NCI-H1105 treated with DMSO at 0.1 percent for 48 hours (cell line): ENCODE data around the gene EIF3L.
"Not testable (repeated sequence)": the region's sequence is repeated elsewhere in the genome, so short reads cannot be mapped to it uniquely, and the experiment has no call there.

ENCODE experiments used
- DNase-seq: peaks from one replicate; lab custom pipeline; 2025; lab: John Stamatoyannopoulos, UW

The EIF3L gene

DNA sequence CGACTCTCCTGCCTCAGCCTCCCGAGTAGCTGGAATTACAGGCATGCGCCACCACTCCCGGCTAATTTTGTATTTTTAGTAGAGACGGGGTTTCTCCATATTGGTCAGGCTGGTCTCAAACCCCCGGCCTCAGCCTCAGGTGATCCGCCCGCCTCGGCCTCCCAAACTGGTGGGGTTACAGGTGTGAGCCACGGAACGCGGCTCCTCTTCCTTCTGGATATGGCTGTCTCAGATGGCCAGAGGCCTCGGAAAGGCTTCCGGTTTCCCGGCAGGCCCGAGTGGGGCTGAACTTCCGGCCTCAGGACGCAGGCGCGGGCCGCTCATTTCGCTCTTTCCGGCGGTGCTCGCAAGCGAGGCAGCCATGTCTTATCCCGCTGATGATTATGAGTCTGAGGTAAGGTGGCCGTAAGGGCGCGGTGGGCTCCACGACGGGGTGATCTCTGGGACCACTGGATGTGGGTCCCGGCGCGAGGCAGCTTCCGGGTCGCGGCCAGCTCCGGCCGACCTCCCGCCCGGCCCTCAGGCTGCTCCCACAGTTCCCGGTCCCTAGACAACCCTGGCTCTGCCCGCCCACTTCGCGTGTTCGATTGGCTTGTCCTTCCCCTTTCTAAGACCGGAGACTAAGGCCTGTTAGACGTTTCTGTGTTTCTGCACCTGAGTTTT is at the start of gene EIF3L:
EIF3L (plus strand) TSS at position 331 of the 663 bp plus-strand sequence; CDS start at position 362, 31 bp downstream.
- peak; percentile 80 for DNase-seq

DNA sequence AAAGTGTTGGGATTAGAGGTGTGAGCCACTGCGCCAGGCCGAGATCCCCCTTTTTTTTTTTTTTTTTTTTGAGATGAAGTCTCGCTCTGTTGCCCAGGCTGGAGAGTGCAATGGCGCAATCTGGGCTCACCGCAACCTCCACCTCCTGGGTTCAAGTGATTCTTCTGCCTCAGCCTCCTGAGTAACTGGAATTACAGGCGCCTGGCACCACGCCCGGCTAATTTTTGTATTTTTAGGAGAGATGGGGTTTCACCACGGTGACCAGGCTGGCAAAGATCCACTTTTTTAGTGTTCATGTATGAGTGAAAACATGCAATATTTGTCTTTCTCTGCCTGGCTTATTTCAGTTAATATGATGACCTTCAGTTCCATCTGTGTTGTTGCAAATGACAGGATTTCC is 49.2 kb upstream of the EIF3L start:
- DNase-seq: not testable (repeated sequence)

DNA sequence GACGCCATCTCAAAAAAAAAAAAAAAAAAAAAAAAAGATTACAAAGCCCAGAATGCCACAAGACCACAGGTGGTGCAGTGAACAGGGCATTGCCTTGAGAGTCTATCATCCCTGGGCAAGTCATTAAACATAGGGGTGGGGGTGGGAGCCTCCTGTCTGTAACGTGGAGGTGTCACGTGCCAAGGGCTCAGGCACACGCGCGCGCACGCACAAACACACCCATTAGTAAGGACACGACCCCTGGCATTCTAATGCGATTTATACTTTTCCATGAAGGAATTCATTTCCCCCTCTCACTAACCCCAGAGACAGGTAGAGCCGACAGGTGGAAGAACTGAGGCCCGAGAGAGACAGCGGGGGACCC is 47.3 kb upstream of the EIF3L start:
- no peak for DNase-seq

DNA sequence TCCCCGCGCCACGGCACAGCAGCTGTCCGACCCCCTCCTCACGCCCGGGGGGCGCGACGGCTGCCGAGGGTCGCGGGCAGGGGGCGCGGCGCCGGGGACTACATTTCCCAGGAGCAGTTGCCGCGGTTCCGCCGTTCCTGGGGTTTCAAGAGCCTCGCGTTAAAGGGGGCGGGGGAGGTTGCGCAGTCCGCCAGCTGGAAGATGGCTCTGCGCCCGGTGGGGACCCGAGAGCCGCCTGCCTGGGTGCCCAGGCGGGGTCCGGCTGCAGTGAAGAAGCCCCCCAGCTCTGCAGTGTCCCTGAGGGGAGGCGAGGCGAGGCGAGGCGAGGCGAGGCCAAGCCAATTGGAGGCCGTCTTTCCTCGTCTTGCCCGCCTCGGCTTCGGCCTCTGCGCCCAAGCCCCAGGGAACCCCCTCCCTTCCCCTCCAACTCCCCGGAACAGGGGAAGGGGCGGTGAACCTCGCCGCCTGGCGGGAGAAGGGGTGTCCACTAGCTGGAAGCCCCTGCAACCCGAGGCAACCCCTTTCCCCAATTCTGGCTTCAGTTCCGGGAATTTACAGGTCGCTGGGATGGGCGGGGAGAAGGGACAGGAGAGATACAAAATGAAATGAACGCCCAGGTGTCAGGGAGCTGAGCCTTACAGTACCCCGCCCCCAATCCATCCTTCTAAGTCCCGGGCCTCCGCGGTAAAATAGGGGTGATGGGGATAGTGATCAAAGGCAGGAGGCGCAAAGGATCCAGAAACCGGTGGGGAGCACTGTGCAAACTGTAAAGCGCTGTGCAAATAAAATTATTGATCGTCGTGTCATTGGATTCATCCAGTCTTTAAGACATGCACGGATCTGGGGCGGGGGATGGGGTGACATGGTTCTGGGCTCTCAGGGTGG is 46.7 kb upstream of the EIF3L start:
- peak; percentile 47 for DNase-seq

DNA sequence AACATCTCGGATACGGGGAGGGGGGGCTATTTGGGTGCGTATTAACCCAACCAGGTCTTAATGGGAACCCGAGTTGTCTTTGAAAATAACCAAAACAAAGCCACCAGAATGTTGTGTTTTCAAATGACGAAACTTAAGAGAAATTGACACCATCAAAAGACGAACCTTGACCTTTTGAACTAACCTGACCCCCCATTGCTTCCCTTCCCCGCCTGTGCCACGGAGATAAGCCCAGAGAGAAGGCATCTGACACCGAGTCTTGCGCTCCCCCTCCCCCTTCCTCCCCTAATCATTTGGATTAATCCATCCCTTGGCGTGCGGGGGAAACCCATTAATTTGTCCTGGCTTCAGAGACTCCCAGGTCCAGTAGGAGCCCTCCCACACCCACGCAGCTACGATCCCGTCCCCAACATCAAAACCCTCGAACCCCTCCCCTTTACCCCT is 46.0 kb upstream of the EIF3L start:
- DNase-seq: no peak

DNA sequence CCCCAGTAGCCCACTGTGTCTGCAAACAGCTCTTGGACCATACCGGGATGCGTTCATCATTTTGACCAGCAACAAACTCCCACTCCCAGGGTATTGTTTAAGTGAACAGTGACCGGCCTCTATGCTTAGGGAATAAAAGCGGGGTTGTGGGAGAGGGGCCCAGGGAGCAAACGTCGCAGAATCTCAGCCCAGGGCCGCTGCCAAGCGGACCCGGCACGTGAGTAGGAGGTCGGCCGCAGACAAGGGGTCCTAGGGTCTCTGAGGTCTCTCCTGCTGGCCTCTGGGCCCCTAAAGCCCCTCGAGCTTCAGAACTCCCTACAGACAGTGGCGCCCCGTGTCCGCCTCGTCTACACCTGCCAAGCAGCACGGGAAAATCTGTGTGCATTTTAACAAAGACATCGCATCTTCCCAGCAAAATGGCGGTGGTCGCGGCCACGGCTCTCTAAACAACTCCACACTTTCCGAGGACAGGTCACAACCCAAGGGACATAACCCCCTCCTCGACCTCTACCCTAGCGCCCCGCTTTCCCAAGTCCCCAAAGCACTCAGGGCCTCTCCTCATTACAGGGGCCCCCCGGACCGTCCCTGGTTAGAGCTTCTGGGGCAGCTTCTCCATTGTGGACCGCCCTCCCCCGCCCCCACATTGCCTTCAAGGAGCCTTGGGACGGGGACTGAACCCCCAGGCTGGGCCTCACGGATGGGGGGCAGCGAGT is 45.4 kb upstream of the EIF3L start:
- no peak for DNase-seq

DNA sequence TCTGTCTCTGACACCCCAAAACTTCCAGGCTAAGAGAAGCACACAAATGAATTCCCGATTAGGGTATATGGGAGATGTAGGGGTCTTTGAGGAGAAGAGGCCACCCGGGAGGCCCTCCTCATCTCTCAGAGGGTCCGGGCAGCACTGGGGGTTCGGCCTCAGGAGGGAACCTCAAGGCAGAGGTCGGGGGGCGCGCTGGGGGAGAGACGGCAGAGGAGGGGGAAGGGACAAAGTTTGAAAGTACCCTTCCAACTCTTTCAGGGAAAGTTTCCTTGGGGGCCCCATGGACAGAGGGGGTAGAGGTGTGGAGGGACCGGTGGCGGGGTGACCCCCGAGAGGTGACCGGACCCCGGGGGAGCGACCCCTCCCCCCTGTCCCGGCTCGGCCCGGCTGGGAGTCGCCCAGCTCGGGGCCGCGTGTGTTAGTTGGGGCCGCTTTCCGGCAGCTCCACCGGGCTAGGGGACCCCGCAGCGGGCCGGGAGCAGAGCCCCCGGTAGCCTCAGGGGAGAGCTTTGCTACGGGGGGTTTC is 44.8 kb upstream of the EIF3L start:
- no peak for DNase-seq

DNA sequence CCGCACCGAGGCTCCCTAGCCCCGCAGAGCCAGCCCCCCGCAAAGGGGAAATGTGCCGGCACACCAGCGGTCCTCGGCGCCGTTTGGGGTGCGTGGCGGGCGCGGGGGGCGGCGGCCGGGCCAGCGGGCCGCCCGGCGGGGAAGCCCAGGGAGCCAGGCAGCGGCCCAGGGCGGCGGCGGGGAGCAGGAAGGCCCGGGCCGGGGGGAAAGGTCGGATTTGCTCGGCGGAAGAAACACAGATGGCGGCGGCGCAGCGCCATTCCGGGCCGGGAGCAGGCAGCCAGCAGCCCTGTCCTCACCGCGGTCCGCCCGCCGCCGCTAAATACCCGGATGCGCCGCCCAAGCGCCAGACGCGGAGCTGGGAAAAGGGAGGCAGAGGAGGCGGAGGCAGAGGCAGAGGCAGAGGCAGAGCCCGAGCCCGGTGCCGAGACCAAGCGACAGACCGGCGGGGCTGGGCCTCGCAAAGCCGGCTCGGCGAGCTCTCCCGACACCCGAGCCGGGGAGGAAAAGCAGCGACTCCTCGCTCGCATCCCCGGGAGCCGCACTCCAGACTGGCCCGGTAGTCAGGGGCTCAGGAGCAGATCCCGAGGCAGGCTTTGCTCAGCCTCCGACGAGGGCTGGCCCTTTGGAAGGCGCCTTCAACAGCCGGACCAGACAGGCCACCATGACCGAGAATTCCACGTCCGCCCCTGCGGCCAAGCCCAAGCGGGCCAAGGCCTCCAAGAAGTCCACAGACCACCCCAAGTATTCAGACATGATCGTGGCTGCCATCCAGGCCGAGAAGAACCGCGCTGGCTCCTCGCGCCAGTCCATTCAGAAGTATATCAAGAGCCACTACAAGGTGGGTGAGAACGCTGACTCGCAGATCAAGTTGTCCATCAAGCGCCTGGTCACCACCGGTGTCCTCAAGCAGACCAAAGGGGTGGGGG is 44.1 kb upstream of the EIF3L start:
- DNase-seq: peak; percentile 71

DNA sequence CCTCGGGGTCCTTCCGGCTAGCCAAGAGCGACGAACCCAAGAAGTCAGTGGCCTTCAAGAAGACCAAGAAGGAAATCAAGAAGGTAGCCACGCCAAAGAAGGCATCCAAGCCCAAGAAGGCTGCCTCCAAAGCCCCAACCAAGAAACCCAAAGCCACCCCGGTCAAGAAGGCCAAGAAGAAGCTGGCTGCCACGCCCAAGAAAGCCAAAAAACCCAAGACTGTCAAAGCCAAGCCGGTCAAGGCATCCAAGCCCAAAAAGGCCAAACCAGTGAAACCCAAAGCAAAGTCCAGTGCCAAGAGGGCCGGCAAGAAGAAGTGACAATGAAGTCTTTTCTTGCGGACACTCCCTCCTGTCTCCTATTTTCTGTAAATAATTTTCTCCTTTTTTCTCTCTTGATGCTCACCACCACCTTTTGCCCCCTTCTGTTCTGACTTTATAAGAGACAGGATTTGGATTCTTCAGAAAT is 43.4 kb upstream of the EIF3L start:
- no peak for DNase-seq

DNA sequence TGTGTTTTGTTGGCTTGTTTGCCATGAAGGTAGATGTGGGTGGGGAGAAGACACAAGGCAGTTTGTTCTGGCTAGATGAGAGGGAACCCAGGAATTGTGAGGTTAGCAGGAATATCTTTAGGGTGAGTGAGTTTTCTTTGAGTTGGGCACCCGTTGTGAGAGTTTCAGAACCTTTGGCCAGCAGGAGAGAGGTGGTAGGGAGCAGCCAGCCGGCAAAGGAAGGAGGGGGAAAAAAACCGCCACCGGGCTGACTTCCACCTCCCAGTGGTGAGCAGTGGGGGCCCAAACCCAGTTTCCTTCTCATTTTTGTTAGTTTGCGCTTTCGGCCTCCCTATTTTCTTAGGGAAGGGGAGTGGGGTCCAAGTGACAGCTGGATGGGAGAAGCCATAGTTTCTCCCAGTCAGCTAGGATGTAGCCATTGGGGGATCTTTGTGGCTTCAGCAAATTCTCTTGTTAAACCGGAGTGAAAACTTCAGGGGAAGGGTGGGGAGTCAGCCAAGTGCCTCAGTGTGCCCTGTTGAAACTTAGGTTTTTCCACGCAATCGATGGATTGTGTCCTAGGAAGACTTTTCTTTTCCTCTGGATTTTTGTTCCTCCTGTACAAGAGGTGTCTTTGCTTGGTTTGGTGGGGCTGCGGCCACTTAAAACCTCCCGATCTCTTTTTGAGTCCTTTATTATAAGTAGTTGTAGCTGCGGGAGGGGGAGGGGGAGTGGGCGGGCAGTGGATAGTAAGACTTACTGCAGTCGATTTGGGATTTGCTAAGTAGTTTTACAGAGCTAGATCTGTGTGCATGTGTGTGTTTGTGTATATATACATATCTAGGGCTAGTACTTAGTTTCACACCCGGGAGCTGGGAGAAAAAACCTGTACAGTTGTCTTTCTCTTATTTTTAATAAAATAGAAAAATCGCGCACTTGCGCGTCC is 42.5 kb upstream of the EIF3L start:
- no peak for DNase-seq

DNA sequence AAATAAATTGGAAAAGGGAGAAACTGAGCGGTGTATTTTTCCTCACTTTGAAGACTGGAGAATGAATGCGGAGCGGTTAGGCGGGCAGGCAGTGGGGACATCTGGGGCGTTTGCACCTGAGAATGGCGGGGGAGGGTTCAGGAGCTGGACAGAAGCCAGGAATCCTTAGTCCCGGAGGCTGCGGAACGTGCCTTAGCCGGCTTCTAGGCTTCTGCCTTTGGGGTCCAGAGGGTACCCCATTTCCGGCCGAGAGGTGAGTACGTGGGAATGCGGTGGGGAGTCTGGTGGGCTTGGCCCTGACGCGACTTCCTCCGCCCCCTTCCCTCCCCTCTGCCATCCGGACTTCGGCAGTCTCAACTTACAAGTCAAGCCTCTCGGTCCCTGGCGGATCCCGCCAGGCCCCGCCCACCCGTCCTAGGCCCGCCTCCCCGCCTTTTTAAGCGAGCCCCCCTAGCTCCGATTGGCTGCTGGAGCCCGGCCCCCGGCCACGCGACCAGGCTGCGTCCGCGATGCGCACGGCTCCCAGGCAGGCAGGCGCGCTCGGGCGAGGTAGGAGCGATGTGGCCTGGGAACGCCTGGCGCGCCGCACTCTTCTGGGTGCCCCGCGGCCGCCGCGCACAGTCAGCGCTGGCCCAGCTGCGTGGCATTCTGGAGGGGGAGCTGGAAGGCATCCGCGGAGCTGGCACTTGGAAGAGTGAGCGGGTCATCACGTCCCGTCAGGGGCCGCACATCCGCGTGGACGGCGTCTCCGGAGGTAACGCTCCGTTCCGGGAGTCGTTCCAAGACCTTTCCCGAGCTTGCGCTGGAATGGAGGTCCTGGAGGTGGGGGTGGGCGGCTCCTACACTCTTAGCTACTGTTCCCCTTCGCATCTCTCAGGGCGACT is 41.6 kb upstream of the EIF3L start, which contains the start of gene GCAT:
GCAT (plus strand) TSS at position 525 of the 884 bp plus-strand sequence; CDS start at position 559, 34 bp downstream.
- peak; percentile 91 for DNase-seq

DNA sequence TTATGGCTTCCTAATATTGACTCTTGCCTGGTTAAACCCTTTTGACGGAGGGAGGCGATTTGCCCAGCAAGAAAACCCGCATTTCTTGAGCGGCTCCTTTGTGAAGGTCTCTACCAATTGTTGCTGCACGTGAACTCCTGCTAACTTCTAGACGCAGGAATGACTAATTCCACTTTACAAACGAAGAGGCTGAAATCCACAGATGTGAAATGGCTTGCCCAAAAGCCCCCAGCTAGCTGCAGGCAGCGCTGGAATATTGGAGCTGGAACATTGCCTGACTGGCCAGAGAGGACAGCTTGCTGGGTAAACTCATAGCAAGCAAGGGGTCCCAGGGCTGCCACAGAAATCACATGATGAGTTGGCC is 40.9 kb upstream of the EIF3L start:
- DNase-seq: no peak

DNA sequence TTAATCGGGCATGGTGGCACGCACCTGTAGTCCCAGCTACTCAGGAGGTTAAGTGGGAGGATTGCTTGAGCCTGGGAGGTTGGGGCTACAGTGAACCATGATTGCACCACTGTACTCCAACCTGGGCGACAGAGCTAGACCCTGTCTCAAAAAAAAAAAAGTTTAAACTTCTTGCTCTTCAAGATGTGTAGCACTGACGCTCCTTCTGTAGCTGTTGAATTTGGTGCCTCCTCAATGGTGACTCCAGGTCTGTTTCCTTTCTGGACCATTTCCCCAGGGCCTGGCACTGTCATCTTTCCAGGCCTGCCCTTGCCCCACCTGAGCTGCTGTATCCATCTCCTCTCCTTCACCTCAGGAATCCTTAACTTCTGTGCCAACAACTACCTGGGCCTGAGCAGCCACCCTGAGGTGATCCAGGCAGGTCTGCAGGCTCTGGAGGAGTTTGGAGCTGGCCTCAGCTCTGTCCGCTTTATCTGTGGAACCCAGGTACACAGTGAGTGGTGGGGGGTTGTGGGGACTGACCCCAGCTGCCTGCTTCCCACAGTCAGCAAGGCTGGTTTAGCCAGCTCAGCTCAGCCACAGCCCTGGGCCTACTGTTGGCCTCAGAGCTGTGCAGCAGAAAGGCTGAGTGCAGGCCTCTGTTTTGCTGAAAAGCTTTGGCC is 39.4 kb upstream of the EIF3L start:
- DNase-seq: no peak

DNA sequence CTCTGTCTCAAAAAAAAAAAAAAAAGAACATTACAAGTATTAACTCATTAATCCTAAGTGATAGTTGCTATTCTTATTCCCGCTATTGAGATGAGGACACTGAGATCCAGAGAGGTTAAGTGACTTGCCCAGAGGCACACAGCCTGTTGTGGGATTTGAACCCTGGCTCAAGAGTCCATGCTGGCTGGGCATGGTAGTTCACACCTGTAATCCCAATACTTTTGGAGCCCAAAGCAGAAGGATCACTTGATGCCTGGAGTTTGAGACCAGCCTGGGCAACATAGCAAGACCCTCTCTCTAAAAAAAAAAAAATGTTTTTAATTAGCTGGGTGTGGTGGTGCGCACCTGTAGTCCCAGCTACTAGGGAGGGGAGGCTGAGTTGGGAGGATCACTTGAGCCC is 37.4 kb upstream of the EIF3L start:
- no peak for DNase-seq

DNA sequence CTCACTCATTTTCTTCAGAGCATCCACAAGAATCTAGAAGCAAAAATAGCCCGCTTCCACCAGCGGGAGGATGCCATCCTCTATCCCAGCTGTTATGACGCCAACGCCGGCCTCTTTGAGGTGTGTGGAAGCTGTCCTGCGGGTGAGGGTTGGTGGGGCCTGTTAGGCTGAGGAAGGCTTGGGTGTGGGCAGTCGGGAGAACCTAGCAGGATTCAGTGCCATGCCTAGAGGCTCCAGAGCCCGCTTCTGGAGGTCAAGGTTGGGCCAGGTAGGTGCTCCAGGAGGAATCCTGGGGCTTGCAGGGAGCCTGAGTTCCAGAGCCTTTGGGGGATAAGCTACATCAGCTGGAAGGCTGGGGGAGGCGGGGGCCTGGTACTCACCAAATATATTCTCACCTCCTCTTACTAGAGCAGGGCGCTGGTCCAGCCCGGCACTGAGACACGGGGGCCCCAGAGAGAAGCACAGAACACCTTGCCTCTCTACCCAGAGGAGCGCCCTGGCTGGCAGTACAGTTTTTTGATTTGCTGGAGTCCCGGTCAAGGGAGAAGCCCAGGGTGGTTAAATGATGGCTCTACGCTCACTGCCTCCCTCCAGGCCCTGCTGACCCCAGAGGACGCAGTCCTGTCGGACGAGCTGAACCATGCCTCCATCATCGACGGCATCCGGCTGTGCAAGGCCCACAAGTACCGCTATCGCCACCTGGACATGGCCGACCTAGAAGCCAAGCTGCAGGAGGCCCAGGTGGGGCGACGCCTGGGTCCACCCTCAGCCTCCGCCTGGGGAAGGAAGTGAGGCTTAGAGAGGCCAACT is 36.1 kb upstream of the EIF3L start:
- no peak for DNase-seq

DNA sequence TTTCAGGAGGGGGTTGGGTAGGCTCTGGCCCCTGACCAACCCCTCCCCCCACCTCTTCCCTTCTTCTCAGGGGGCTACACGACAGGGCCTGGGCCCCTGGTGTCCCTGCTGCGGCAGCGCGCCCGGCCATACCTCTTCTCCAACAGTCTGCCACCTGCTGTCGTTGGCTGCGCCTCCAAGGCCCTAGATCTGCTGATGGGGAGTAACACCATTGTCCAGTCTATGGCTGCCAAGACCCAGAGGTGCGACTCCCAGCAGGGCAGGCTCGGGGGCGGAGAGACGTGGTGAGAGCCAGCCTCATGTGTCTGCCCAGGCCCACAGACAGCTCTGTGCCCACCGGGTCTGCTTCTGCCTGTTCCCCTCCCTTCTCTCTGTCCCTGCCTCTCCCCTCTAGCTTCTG is 33.6 kb upstream of the EIF3L start:
- no peak for DNase-seq

DNA sequence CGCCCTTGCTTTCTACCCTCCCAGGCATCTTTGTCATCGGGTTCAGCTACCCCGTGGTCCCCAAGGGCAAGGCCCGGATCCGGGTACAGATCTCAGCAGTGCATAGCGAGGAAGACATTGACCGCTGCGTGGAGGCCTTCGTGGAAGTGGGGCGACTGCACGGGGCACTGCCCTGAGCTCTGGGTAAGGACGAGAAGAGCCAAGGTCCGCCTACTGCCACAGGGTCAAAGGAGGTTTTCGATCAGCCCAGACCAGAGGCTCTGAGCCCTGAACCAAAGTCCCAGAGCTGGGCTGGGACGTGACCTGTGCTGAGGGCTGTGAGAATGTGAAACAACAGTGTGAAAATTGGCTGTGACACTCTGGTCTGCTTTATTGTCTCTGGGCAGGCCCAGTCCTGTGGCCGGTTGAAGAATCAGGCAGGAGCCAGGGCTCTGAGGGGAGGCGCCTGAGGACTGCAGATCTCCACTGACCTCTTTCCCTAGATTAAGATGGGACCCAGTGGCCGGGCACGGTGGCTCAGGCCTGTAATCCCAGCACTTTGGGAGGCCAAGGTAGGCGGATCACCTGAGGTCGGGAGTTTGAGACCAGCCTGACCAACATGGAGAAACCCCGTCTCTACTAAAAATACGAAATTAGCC is 32.6 kb upstream of the EIF3L start:
- DNase-seq: no peak
